HG02588 (cell line): ENCODE measurements around the gene TRUB2.
"Not testable (repeated sequence)": the region's sequence is repeated elsewhere in the genome, so short reads cannot be mapped to it uniquely, and the experiment has no call there.

Experiments
- ATAC-seq: cut with Tn5 transposase; IDR thresholded peaks from one replicate; pipeline ENCODE4 v1.9.1; 2021; ENCODE audit warnings: mild to moderate bottlenecking, moderate library complexity; ENCODE audit not compliant: unreplicated experiment

Gene TRUB2

DNA sequence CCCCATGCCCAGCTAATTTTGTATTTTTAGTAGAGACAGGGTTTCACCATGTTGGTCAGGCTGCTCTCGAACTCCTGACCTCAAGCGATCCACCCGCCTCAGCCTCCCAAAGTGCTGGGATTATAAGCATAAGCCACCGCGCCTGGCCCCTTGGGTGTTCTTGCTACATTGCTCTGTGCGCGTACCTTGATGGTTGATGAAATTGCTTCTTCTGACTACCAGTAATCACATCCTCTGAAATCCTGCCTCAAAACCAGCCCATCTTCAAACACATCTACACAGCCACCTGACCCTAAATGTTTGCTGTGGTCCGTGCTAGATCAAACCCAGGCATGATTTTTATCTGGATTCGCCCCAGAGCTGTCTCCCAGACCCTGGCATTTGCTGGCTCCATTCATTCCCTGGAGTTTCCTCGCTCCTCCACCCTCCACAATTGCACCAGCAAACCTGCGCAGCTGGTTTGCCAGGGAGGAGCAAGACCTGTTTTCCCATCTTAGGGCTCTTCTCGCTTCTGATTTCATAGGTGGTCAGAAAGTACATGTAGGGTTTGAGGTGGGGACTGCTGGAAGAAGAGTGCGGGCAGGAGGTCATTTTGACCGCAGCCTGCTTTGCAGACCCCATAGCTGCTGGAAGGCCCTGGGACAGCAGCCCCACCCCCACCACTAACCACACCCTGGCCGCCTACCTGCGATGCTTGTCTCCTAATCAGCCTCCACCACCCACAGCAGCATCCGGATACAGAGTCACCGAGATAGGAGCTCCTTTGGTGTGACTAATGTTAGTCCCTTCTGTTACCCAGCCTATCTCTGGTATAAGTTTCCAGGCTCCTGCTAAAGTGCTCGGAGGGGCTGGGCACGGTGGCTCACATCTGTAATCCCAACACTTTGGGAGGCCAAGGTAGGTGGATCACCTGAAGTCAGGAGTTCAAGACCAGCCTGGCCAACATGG is 23.4 kb downstream of the TRUB2 start:
- ATAC-seq: no peak

DNA sequence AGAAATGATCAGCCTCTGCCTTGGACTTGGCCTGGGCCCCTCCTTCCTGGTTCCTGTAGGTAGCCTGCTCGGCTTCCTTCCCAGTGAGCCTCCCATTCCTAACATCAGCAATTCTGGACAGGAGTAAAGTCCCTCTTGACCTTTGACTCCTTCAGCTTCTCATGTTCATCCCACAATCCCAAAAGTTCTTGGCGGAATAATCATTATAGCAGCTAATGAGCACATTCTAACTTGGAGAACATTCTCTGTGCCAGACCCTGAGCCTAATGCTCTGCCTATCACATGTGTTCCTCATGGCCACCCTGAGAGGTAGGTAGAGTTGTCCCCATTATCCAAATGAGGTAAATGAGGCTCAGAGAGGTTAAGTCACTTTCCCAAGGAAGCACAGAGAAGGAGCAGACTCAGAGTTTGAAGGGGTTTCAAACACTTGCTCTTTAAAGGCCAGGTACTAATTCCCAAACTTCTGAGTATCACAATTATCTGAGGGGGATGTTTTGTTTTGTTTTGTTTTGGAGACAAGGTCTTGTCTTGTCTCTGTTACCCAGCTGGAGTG is 24.9 kb downstream of the TRUB2 start:
- no peak for ATAC-seq

GRCh38 chr9:128296340-128297220 is 25.7 kb downstream of the TRUB2 start:
- ATAC-seq: no peak

- no peak for ATAC-seq
Observed at GRCh38 chr9:128294142-128294541, 28.1 kb downstream of the TRUB2 start.

DNA sequence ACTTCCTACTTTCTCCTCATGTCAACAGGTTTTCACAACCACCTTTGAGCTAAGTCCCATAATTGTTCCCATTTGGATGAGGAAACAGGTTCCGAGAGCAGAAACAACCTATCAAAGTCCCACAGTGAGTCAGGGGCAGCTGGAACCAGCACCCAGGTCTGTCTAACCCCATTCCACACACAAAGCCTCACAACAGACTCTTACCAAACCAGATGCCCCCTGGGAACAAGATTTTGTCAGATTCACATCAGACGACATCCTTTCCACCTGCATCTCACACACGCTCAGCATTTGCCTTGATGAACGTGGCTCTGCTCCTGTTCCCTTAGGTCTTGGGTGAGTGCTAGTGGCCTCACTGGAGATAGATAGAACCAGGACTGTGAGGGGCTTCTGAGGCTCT is 29.2 kb downstream of the TRUB2 start:
- no peak for ATAC-seq

GRCh38 chr9:128292009-128292408 is 30.2 kb downstream of the TRUB2 start:
- no peak for ATAC-seq

DNA sequence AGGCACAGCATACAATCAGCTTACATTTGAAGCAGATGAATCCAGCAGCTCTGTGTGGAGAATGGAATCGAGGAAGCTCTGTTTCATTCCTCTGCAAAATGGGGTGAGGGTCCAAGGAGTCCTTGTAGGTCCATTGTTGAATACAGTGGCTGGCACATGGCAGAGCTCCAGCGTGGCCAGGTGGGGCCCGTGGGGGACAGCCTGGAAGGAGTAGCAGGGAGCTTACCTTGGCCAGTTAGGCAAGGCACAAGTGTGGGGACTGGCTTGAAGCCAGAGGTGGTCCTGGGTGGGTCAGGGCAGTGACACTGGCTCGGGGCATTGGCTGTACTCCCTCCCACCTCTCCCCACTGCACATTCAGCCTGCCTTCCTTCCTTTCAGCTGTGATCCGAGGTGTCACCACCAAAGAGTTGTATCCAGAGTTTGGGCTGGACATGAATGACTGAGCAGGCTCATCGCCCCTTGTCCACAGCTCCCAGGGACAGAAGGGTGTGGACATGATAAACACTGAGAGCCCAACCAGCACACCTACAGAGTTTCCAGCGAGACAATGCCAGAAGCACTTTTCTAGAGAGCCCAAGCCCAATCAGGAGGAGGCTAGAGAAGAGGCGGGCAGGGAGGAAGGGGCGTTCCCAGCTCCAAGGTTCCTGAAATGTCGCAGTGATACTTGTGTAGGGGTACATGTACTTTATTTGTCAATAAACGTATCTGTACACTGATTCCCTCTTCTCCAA is 33.8 kb downstream of the TRUB2 start:
- no peak for ATAC-seq

DNA sequence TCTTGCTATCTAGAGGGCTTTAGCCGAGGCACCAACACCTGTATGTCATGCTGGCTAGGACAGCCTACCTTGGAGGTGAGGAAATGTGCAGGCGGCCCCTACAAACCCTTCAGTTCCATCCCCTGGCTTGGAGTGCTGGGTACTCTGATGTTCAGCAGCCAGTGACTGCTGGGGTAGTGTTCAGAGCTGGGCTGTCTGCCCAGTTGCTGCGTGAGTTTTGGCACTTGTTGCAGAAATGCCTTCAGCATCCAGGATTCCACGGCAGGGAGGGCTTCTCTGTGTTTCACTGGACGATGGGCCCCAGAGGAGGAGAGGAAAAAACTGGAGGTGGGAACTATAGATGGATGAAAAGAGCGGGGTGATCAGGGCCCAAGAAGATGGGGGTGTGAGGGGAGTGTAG is 35.8 kb downstream of the TRUB2 start:
- no peak for ATAC-seq

DNA sequence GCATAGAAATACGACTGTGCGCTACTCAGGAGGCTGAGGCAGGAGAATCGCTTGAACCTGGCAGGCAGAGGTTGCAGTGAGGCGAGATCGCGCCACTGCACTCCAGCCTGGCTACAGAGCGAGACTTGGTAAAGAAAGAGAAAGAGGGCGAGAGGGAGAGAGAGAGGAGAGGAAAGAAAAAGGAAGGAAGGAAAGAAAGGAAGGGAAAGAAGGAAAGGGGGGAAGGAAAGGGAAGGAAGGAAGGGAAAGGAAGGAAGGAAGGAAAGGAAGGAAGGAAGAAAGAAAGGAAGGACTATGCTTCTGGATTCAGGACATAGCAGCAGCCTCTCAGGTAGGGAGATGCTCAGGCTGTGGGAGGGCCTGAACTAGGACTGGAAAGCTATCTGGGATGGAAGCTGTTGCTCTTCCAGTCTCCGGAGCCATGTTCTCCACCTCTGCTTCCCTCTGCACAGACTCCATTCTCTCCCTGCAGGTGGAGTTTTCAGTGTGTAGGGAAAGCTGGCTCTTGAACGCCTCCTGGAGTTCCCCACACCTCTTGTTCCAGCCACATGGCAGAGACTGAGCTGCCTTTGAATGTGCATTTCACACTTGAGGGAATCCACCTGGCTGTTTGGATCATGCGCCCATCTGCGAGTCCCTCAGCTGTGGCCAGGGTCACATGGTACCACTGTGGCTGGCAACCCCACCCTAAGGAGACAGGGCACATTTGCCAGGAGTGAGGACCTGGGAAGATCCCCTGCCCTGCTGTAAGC is 37.0 kb downstream of the TRUB2 start:
- no peak for ATAC-seq

DNA sequence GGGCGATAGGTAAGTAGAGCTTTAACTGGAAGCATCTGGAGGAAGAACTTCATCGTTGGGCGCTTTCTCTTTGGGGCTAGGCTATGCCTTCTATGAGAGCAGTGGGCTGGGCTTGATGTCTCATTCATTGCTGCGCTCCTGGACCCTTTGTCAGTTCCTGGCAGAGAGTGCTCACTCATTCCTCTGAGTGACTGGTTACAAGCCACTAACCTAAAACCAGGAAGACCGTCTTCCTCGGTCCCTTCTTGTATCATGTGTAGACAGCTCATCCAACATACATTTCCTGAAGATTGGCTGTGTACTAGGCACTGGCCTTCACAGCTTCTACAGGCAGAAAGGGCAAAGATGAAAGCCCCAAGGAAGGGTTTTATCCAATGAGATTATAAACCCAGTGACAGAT is 39.7 kb downstream of the TRUB2 start:
- no peak for ATAC-seq

DNA sequence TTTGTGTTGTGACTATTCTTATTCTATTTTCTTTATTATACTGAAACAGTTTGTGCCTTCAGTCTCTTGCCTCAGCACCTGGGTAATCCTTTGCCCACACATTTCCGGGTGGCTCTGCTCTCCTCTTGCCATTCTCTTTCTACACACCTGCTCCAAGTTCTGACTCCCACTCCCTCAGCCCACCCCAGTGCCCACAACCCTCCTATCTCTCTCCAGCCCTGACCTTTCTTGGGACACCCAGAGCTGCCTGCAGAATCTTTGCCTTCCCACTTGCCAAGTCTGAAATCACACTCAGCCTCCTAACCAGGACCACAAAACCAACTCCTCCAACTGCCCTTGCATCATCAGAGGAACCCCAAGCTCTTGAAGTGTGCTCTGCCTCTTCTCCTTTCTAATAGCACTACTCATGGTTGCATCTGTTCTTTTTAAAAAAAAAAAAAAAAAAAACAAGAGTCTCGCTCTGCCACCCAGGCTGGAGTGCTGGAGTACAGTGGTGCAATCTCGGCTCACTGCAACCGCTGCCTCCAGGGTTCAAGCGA is 42.1 kb downstream of the TRUB2 start:
- ATAC-seq: no peak

GRCh38 chr9:128279088-128280073 is 42.9 kb downstream of the TRUB2 start:
- not testable (repeated sequence) for ATAC-seq

GRCh38 chr9:128276574-128277270 is 45.5 kb downstream of the TRUB2 start:
- no peak for ATAC-seq

DNA sequence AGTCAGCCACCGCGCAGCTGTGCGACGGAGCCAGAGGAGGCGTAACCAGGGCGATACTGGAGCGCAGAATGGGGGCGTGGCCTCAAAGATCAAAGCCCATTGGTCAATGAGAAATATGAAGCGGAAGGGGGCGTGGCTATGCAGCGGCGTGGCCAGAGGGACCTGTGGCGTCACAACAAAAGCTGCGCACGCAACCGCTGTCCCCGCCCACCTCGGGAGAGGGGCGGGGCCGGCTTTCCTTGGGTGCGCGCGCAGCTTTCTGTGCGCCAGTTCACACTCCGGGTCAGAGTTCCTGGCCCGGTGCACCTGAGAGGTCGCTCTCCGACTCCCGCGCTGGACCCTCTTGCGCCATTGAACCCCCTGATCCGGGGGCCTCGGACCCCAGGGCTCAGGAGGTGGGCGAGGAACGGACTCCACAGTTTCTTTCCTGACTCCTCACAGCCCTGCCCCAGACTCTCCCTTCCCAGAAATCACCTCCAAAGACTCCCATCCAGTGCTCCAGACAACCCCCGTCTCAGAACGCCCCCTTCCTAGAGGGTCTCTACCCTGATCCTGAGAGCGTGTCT is 46.2 kb downstream of the TRUB2 start, which contains the start of gene SWI5:
Gene SWI5, plus strand, starts transcription at position 269 of the 566 bp plus-strand sequence.
- ATAC-seq: peak; percentile 93

DNA sequence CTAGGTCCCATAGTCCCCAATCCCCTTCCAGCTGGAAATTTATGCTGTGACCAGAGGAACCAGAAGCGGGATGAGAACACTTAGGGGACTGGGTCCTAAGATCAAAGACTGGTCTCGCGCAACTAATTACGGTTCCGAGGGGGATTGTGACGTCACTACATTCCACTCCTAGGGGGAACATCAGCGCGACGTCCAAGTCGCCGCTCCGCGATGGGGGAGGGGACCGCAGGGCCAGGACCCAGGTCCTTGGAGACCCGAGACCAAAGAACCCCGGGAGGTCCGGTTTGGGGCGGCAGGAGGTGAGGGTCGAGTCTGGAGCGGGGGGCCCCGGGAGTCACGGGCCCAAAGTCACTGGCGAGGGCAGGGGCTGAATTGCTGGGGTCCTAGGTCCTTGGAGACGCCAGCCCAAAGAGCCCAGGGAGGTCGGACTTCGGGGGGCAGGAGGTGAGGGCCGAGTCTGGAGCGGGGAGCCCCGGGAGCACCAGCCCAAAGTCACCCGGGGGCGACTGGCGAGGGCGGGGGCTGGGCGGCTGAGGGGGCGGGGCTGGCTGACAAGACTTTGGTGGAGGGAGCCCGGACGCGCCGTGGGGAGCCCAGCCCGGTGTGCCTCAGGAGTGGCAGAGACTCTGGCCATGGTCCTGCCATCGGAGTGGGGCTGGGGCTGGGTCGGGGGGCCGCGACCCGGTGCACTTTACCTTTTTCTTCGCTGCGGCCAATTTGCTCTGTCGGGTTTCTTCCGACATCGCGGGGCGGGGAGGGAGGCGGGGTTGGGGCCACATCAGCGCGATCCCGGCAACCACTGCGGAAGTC is 46.8 kb downstream of the TRUB2 start, which contains the start of gene GOLGA2:
Gene GOLGA2, minus strand, starts transcription at position 810 of the 810 bp plus-strand sequence. Its CDS starts 31 bp downstream, at position 779.
- ATAC-seq: peak; percentile 50

DNA sequence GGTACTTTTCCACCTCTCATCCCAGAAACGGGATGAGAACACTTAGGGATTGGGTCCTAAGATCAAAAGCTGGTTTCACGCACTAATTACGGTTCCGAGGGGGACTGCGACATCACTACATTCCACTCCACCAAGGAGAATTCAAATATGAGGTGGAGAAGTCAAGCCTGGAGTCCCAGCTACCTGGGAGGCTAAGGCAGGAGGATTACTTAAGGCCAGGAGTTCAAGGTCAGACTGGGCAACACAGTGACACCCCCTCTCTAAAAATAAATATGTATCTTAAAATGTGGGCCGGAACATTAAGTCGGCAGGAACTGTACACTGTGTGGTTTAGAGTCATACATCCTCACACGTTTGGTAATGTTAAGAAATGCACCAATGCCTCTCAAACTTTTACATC is 48.0 kb downstream of the TRUB2 start:
- ATAC-seq: no peak

- ATAC-seq: no peak
Observed at GRCh38 chr9:128271512-128271911, 50.7 kb downstream of the TRUB2 start.
